Measurements from ENCODE around the gene SSU72. TPM values are rescaled to one million over a fixed set of nuclear protein-coding genes. Genes with fewer than 3 reads are reported as not detected.
"Not testable (repeated sequence)": the region's sequence is repeated elsewhere in the genome, so short reads cannot be mapped to it uniquely, and the experiment has no call there.

The SSU72 gene
- total RNA-seq, 1 donor from 2014 or later: 117 TPM

DNA sequence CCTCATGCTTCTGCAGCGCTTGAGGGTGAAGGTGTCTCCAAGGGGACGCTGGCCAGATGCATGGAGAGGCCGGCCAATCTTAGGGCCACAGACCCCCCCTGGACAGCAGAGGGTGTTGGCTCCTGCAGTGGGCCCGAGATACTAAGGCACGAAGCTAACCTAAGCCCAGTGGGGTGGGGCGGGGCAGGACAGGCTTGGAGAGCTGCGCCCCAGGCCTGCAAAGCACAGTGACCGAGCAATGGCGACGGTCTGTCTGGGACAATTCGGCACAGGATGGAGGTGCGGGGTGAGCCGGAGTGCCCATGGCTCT, 24.0 kb upstream of the SSU72 start:
- DNase-seq (ENCODE audit: extremely low spot score, unreplicated experiment): no peak
- Mint-ChIP-seq H3K36me3 (ENCODE audit: unreplicated experiment) (no peaks in the 10 kb centered on the region), H3K4me1 (ENCODE audit: unreplicated experiment) (peaks cover 12% of the 10 kb centered on the region), H3K27ac (ENCODE audit: unreplicated experiment) (no peak overlapping the region), H3K4me3 (ENCODE audit: unreplicated experiment) (peak overlapping the region; percentile 71), H3K9me3 (ENCODE audit: unreplicated experiment) (no peaks in the 10 kb centered on the region), H3K27me3 (ENCODE audit: unreplicated experiment) (no peaks in the 10 kb centered on the region)
- TF ChIP-seq, protein P1, sequence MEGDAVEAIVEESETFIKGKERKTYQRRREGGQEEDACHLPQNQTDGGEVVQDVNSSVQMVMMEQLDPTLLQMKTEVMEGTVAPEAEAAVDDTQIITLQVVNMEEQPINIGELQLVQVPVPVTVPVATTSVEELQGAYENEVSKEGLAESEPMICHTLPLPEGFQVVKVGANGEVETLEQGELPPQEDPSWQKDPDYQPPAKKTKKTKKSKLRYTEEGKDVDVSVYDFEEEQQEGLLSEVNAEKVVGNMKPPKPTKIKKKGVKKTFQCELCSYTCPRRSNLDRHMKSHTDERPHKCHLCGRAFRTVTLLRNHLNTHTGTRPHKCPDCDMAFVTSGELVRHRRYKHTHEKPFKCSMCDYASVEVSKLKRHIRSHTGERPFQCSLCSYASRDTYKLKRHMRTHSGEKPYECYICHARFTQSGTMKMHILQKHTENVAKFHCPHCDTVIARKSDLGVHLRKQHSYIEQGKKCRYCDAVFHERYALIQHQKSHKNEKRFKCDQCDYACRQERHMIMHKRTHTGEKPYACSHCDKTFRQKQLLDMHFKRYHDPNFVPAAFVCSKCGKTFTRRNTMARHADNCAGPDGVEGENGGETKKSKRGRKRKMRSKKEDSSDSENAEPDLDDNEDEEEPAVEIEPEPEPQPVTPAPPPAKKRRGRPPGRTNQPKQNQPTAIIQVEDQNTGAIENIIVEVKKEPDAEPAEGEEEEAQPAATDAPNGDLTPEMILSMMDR (IDR thresholded peaks at IDR 0.05): no peak

DNA sequence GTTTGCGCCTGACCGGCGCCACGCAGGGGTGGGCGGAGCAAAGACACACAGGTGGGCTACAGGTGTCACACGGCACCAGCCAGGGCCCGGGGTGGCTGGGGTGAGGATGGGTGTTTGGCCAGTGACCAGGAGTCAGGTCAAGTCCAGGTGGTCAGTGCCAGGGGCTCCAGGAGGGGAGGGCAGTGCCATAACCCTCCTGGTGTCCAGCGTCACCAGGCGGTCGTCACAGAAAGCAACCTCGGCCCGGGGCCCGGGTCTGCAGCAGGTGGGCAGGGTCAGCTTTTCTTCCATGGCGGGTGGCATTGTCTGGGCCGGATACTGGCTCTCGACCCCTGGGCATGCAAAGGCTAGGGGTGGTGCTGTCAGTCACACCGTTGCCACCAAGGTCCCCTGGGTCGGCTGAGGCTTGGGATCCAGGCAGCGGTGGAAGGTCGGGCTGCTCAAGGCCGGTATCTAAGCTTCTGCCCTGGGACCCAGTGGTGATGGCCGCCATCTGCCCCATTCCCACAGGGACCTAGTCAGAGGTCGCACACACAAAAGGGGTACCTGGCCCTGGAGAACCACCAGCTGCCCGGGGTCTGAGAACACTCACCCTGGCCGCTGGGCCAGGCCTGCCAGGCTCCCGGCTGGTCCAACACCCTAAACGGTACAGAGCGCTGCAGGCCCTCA, 23.5 kb upstream of the SSU72 start:
- no peaks in the 10 kb centered on the region for H3K27me3 Mint-ChIP-seq (ENCODE audit: unreplicated experiment)
- H3K9me3 Mint-ChIP-seq (ENCODE audit: unreplicated experiment): no peaks in the 10 kb centered on the region
- no peaks in the 10 kb centered on the region for H3K36me3 Mint-ChIP-seq (ENCODE audit: unreplicated experiment)
- H3K4me3 Mint-ChIP-seq (ENCODE audit: unreplicated experiment): peak overlapping the region; percentile 71
- TF ChIP-seq, protein P1 (IDR thresholded peaks at IDR 0.05): no peak
- H3K27ac Mint-ChIP-seq (ENCODE audit: unreplicated experiment): no peak overlapping the region
- DNase-seq (ENCODE audit: extremely low spot score, unreplicated experiment): peak; percentile 84
- peaks cover 12% of the 10 kb centered on the region for H3K4me1 Mint-ChIP-seq (ENCODE audit: unreplicated experiment)

DNA sequence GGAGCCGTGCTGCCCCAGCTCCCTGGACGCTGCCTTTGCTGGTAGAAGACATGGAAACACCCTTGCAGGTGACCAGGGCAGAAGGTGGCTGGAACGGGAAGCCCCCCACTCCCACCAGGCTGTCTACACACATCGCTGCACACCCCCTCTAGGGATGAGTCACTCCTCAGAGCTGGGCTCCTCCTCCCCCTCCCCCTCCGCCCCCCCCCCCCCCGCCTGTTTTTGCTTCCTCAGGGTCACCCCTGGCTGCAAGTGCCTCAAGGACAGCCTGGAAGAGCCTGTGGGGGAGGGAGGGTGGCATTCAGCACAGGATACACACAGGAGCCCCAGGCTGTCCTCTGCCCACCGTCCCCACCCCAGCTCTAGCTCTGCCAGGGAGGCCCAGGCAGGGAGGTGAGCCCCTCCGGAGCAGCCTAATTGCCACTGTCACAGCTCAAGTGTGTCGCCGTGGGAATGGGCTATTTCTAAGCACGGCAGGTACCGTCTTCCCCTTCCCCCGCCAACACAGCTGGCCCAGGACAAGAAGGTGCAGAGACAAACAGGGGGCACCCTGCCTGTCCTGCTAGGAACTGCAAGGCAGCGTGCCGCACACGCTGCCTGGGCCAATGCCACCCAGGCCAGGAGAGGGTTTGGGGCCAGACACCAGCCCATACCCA, 22.7 kb upstream of the SSU72 start:
- no peaks in the 10 kb centered on the region for H3K36me3 Mint-ChIP-seq (ENCODE audit: unreplicated experiment)
- no peaks in the 10 kb centered on the region for H3K9me3 Mint-ChIP-seq (ENCODE audit: unreplicated experiment)
- no peaks in the 10 kb centered on the region for H3K27me3 Mint-ChIP-seq (ENCODE audit: unreplicated experiment)
- TF ChIP-seq, protein P1 (IDR thresholded peaks at IDR 0.05): peak; percentile 39
- no peak overlapping the region for H3K27ac Mint-ChIP-seq (ENCODE audit: unreplicated experiment)
- DNase-seq (ENCODE audit: extremely low spot score, unreplicated experiment): no peak
- peak overlapping the region; percentile 55 for H3K4me3 Mint-ChIP-seq (ENCODE audit: unreplicated experiment)
- peaks cover 12% of the 10 kb centered on the region for H3K4me1 Mint-ChIP-seq (ENCODE audit: unreplicated experiment)

DNA sequence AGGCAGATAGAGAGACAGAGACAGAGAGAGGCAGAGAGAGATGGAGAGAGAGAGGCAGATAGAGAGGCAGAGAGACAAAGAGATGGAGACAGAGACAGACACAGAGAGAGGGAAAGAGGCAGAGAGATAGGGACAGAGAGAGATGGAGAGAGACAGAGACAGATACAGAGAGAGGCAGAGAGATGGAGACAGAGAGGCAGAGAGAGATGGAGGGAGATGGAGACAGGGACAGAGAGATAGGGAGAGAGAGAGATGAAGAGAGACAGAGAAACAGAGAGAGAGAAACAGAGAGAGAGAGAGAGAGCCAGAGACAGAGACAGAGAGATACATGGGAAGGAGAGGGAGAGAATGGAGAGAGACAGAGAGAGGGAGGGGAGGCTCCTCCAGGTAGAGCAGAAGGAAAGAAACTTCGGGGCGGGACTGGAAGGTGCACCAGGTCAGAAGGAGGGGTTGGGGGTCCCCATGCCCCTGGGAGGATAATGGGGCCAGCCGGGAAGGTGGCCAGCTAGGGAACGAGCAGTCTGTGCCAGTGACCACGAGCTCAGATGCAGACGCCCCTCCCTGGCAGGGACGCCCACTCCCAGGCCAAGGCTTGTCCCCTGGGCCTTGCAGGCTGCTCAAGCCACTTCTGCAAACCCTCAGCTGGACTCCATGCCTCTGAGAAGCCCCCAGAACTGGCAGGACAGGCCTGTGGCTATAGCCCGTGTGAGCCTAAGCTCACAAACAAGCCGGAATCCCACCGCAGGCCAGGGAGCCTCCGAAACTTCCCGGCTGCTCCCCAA, 22.0 kb upstream of the SSU72 start:
- no peak overlapping the region for H3K4me3 Mint-ChIP-seq (ENCODE audit: unreplicated experiment)
- peaks cover 12% of the 10 kb centered on the region for H3K4me1 Mint-ChIP-seq (ENCODE audit: unreplicated experiment)
- H3K36me3 Mint-ChIP-seq (ENCODE audit: unreplicated experiment): no peaks in the 10 kb centered on the region
- DNase-seq (ENCODE audit: extremely low spot score, unreplicated experiment): no peak
- H3K9me3 Mint-ChIP-seq (ENCODE audit: unreplicated experiment): no peaks in the 10 kb centered on the region
- no peaks in the 10 kb centered on the region for H3K27me3 Mint-ChIP-seq (ENCODE audit: unreplicated experiment)
- TF ChIP-seq, protein P1 (IDR thresholded peaks at IDR 0.05): no peak
- H3K27ac Mint-ChIP-seq (ENCODE audit: unreplicated experiment): no peak overlapping the region

DNA sequence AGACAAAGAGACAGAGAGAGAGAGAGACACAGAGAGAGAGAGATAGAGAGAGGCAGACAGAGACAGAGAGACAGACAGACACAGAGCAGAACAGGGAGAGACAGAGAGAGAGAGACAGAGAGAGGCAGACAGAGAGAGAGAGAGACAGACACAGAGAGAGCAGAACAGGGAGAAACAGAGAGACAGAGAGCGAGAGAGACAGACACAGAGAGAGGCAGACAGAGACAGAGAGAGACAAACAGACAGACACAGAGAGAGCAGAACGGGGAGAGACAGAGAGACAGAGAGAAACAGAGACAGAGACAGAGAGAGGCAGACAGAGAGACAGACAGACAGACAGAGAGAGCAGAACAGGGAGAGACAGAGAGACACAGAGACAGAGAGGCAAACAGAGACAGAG, 20.7 kb upstream of the SSU72 start:
- not testable (repeated sequence) for DNase-seq (ENCODE audit: extremely low spot score, unreplicated experiment); H3K27ac Mint-ChIP-seq (ENCODE audit: unreplicated experiment); H3K36me3 Mint-ChIP-seq (ENCODE audit: unreplicated experiment); H3K27me3 Mint-ChIP-seq (ENCODE audit: unreplicated experiment); H3K4me3 Mint-ChIP-seq (ENCODE audit: unreplicated experiment); H3K9me3 Mint-ChIP-seq (ENCODE audit: unreplicated experiment)
- H3K4me1 Mint-ChIP-seq (ENCODE audit: unreplicated experiment): peaks cover 12% of the 10 kb centered on the region
